NCI-H1436 treated with DMSO at 0.1 percent for 48 hours (cell line): ENCODE results near the gene SULT1A1.
"Not testable (repeated sequence)": the region's sequence is repeated elsewhere in the genome, so short reads cannot be mapped to it uniquely, and the experiment has no call there.

Experiments
- DNase-seq: peaks from one replicate; lab custom pipeline; 2025; lab: John Stamatoyannopoulos, UW

Gene SULT1A1

GRCh38 chr16:28591355-28591754 is 18.5 kb downstream of the SULT1A1 start:
- no peak for DNase-seq

GRCh38 chr16:28590384-28591340 is 19.2 kb downstream of the SULT1A1 start:
- no peak for DNase-seq

GRCh38 chr16:28589930-28590329 is 19.9 kb downstream of the SULT1A1 start:
- DNase-seq, result no peak

- DNase-seq, result no peak
These were observed 20.8 kb downstream of the SULT1A1 start for GRCh38 chr16:28589069-28589468.

GRCh38 chr16:28587386-28587785 is 22.5 kb downstream of the SULT1A1 start:
- DNase-seq, result no peak

GRCh38 chr16:28586466-28586865 is 23.4 kb downstream of the SULT1A1 start:
- no peak for DNase-seq

- no peak for DNase-seq
These were observed 24.2 kb downstream of the SULT1A1 start for GRCh38 chr16:28585674-28586073.

GRCh38 chr16:28580726-28581315 is 29.0 kb downstream of the SULT1A1 start:
- DNase-seq, result no peak

GRCh38 chr16:28575446-28576109 is 34.3 kb downstream of the SULT1A1 start:
- no peak for DNase-seq

- no peak for DNase-seq
These were observed 34.9 kb downstream of the SULT1A1 start for GRCh38 chr16:28574925-28575324.

- DNase-seq, result no peak
These were observed 35.8 kb downstream of the SULT1A1 start for GRCh38 chr16:28573738-28574718.

GRCh38 chr16:28572696-28573510 is 36.9 kb downstream of the SULT1A1 start:
- no peak for DNase-seq

GRCh38 chr16:28569968-28570752 is 39.7 kb downstream of the SULT1A1 start:
- DNase-seq, result no peak

GRCh38 chr16:28569021-28569420 is 40.8 kb downstream of the SULT1A1 start:
- DNase-seq, result no peak

GRCh38 chr16:28567292-28567691 is 42.6 kb downstream of the SULT1A1 start:
- DNase-seq, result no peak

GRCh38 chr16:28566233-28566925 is 43.5 kb downstream of the SULT1A1 start:
- DNase-seq, result not testable (repeated sequence)

GRCh38 chr16:28563218-28563617 is 46.6 kb downstream of the SULT1A1 start:
- no peak for DNase-seq

GRCh38 chr16:28562199-28562598 is 47.6 kb downstream of the SULT1A1 start:
- DNase-seq, result no peak

- no peak for DNase-seq
These were observed 48.2 kb downstream of the SULT1A1 start for GRCh38 chr16:28561557-28562187.
